ENCODE data around the gene BGLAP.

The BGLAP gene

DNA sequence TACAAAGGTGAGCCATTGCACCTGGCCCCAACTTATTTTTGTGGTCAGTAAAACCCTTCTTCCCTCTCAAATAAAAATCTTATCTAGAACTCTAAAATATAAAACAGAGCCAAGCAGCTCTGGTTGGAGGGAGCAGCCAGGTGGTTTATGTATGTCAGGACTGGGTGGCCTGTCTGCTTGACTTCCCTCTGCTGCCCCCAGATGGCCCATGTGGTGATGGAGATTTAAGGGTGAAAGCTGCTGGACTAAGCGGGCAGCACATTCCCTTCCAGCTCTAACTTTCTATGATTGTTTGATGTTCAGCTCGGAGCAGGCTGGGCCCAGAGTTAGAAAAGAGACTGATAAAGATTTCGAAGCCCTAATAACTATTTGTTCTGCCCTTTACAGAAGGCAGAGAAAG is 17.8 kb downstream of the BGLAP start:
- no peak for DNase-seq

DNA sequence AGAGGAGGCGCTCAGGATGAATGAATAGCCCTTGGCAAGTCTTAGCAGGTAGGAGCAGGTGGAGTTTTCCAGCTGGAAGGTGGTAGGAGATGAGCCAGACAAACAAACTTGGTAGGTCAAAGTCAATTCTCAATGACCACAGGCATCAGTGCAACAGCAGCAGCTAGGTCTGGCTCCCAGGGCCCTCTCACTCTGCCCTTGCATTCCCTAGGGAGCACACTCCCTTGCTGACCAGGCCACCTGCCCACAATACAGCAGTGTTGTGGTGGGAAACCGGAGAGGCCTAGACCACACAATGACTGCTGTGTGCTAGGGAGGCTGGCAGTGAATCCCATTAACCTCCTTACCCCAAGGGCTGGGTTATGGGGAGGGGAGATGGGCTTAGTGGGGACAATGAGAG is 18.9 kb downstream of the BGLAP start:
- no peak for DNase-seq

DNA sequence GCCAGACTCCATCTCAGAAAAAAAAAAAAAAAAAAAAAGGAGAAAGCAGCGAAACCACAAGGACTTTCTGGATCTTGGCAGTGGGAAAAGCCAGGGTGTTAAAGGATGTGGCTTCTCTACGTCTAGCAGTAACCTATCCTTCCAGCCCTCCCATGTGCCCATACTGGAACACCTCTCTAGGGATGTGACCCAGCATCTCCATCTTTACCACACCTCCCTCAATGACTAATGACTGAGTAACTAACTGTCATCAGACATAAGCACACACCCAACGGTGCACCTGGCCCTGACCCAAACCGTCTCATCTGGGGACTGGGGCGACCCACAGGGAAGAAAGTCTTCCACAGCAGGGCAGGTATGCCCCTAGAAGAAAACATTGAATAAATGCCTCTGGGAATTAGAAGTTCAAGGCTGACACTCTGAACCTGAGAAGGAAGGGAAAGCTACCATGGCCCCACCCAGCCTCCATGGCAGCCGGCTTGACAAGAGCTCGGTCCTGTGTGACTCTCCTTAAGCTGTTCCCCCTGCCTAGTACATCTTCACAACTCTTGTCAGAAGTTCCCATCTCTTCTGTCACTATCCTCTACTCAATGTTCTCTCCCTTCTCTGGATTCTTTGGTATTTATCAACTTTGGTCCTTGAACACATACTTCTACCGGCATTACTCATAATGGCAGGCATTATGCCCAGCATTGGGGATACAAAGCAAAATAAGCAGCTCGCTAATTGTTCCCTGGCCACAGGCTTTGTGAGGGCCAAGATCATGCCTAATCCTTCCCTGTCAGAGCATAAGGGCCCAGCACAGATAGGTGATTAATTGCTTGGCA is 20.7 kb downstream of the BGLAP start:
- DNase-seq: no peak

DNA sequence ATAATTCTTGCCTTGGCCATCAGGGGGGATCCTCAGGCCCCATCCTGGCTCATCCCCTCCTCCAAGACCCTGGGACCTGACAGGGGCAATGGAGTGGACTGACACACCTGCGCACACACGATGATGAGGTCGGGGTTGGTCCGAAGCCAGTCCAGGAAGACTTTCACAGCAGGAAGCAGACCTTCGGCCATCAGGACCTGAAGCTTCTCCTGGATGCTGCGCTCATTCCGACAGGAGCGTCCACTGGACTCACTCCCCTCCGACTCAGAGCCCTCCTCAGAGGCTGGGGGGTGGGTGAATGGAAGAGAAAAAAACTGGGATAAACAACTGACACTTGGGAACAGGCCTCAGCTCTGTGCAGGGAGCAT is 21.3 kb downstream of the BGLAP start:
- no peak for DNase-seq

DNA sequence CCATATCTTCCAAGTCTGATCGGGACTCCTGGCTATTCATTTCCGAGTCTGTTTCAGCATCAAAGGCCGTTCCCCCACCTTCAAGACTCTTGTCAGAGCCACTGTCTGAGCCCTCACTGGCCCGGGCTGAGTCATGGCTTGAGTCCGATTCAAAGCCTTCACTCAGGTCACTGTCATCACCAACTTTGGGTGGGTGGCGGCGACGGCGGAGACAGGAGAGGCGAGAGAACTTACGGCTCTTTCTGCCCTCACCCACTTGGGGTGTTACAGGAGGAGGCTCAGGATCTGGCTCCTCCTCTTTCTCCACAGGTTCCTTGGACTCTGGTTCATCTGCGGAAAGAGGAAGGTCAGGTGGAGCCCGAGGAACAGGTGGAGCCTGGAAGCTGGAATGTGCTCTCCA is 24.1 kb downstream of the BGLAP start:
- DNase-seq: no peak

DNA sequence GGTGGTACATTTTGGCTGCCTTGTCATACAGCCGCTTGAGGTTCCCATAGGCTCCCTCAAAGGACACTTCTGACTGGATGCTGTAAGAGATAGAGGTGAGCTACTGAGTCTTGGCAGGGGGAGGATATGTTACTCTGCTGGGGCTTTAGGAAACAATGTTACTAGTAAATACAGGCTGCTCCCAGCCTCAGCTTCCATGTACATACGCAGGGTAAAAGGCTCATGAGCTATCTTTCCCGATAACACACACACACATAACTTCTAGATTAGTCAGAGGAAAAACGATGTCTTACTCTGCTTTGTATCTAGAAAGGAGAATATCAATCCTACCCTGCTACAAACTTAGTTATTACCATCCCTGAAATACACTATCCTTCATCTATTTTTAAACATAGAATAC is 26.4 kb downstream of the BGLAP start:
- DNase-seq: no peak

DNA sequence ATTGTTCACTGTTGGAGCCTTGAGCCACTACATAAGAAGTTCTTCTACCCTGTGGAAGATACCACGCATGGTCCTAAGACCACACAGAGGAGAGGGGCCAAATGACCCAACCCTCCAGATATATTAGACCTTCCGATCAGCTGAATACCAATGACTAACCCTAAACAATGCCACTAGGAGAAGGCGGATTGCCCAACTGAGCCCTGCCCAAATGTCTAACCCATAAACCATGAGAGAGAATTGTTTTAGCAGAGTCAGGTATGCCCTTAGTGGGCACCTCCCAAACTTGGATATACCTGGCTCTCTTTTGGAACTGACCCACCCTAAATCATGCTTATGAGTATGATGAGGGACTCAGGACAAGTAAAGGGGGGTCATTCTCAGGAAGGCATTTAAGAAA is 28.3 kb downstream of the BGLAP start:
- no peak for DNase-seq

DNA sequence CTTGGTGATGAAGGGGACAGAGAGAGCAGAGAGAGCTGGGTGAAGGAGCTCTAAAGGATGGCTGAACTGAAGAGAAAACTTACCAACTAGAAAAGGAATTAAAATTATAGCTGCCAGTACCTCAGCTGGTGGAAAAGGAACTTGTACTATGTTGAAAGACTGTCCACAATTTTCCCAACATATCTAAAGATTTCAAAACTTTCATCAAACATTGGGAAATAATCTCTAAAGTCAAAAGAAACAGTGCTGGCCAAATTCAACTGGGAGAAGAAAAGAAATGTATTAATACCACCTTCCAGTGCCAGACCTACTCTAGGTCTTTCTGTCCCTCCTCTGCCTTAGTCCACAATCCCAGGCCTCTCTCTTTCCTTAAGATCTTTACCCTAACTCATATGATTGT is 34.5 kb downstream of the BGLAP start:
- no peak for DNase-seq

DNA sequence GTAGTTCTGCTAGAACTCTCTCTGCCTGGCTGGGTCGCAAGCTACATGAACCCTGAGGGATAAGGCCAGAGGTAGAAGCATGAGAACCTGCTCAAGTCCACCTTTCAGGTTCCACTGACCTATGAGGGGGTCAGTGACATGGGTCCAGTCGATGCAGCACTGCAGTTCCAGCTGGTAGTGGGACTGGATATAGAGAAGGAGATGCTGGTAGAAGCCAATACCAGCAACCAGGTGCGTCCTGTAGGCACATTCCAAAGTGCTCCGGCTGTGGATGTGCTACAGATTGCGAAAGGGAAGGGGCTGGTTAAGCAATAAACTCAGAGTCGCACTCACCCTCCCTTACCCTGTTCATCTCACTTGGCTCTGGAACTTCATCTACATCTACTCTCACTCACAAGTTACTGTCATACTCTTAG is 35.0 kb downstream of the BGLAP start:
- DNase-seq: no peak

DNA sequence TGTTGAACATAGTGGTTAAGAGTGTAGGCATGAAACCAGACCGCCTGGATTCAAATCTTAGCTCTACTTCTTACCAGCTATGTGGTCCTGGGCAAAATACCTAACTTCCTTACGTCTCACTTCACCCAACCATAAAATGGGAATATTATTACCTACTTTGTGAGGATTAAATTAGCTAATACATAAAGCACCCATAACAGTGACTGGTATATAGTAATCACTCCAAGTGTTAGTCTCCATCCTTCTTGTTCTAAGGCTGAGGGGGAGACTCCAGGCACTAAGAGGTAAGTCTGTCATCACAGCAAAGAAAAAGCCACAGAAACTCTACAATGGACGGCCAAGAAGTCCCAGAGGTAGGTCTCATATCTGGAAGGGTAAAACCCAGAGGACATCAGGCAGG is 37.9 kb downstream of the BGLAP start:
- DNase-seq: no peak

DNA sequence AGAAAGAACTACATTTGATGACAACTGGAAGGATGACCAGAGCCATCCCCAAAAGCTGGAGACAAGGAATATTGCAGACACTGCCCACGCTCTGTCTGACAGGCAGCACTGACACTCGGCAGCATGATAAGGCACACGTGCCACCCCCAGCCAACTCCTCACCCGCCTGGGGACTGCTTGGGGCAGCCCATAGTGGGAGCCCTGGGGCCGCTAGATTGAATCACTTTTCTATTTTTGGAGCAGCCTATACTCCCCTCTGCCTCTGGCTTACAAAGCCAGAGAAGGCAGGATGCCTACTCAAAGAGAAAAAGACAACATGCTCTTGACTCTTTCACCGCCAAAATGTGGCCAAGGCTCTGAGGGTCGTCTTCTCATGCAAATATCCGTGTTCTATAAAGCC is 39.3 kb downstream of the BGLAP start:
- DNase-seq: peak; percentile 88

DNA sequence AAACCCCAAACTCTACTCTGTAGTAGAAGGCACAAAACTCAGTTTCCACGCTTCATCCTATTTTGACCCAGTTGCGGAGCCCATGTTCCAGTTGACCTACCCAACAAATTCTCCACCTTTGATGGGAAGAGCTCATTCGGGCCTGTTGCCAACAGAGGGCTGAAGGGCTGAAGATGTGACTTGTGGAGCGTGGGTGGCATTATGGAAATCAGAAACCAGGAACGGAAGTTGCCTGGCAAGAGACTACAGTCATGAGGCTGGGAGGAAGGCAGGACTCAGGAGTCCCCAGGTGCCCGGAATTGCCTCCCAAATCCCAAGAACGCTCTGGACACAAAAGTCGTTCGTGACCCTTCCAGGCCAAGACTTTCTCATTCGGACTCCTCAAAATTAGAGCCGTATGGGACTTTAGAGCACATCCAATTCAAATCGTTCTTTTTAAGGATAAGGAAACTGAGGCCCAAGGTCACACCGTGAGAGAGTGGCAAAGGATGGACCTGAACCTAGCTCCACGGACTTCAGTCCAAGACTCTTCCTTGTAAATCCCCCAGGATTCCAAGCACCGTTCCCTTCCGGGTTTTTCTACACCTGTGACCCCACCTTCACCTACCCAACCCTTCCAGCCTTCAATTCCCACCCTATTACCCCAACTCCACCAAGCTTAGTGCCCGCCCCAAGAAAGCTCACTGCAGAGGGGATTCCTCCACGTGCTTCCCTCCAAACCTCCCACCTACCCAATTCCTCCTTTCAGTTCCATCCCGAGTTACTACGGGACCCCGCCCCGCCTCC is 39.9 kb downstream of the BGLAP start:
- peak; percentile 60 for DNase-seq

DNA sequence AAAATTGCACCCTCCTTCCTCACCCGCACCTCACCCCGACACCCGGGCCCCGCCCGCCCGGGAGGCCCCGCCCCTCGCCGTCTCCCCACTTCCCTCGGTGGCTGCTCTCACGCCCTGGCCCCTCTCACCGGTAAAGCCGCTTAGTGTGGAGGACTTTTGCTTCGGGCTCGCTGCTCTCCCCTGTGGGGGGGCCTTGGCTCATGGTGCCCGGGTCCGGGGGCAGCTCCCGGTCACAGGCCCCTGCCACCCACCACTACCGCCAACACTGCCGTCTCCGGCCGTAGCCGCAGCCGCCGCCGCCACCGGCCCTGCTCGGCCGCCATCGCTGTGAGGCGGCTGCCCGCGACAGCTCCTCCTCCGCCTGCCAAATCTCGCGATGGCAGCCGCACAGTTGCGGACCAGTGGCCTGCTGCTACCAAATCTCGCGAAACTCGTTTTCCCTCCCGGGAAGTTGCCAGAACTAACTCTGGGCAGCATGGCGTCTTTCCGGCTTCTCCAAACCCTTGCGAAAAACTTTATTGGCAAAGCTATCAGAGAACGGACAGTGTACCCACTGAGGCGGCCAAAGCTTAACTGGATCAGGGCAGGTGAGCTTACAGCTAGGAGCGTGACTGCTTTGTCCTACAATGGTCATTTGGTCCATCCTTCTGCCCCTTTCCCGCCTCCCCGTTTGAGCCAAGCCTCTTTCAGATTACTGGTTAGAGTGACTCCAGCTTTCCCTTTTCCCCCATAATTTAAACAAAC is 40.7 kb downstream of the BGLAP start, which contains the start of gene SMG5:
Gene SMG5 (minus strand): TSS at position 347 of the 744 bp plus-strand sequence. CDS start 145 bp downstream, at position 202.
- peak; percentile 99 for DNase-seq

DNA sequence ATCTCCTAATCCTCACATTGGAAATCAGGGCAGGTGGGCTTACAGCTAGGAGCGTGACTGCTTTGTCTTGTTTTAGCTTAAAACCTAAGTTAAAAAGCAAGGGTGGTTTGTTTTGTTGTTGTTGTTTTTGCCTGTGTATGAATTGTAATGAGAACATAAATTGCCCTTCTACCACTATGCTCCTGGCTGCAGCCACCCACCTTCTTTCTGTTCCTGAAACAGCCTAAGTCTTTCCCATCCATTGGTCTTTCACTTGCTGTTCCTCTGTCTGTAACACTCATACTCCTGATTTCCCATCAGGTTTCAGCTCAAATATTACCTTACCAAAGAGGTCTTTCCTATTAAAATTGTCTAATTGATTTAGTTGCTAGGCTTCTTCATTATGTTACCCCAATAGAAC is 41.5 kb downstream of the BGLAP start:
- no peak for DNase-seq

DNA sequence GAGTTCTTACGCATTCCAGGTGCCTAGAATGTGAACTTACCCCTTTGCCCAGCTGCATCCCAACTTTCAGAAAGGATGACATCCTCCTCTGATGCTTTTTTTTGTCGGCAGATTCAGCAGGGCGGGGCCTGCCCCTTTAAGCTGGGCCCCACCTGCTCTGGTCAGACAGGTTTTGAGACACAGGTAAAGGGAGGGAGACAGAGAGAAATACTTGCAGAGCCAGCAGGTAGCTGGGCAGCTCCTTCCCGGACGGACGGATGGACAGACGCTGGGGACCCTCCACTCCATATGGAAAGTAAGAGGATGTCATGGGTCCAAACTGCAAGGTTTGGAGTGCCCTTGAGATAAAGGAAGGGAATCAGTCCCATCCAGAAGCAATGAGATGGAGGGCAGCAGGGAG is 42.1 kb downstream of the BGLAP start, which contains the start of gene TMEM79:
Gene TMEM79 (plus strand): TSS at position 214 of the 400 bp plus-strand sequence. CDS start 902 bp downstream, outside the sequence.
- no peak for DNase-seq

DNA sequence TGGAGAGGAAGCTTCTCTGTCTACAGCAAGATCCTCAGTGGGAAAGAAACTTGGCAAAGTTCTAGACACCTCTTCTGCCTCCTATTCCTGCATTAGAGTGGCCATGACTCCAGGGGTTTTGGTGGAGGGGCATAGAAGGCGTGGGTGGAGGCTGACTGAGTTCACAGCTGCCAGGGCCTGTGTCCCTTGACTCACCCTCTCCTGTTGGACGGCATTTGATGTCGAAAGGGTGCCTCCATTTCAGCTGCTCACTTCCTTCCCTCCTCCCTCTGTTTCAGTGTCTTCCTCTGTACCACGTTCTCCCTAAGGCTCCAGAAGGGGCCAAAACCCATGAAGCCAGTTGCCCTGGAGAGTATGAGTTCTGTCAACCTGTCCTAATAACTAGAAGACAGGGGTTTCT is 42.8 kb downstream of the BGLAP start:
- DNase-seq: no peak

DNA sequence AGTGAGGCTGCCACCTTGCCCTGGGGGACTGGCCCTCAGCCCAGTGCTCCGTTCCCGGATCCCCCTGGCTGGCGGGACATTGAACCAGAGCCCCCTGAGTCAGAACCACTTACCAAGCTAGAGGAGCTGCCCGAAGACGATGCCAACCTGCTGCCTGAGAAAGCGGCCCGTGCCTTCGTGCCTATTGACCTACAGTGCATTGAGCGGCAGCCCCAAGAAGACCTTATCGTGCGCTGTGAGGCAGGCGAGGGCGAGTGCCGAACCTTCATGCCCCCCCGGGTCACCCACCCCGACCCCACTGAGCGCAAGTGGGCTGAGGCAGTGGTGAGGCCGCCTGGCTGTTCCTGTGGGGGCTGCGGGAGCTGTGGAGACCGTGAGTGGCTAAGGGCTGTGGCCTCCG is 43.5 kb downstream of the BGLAP start:
- no peak for DNase-seq

DNA sequence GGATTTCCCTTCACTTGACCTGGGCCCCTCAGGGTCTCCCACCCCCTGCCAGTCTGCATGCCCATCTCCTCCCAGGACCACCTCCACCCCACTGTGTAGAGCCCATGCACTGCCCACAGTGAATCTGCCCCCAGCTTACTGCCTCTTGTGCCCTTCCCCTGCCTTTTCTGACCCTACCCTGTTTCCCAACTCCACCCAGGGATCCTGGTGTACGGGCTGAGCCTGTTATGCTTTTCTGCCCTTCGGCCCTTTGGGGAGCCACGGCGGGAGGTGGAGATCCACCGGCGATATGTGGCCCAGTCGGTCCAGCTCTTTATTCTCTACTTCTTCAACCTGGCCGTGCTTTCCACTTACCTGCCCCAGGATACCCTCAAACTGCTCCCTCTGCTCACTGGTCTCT is 44.1 kb downstream of the BGLAP start:
- no peak for DNase-seq

DNA sequence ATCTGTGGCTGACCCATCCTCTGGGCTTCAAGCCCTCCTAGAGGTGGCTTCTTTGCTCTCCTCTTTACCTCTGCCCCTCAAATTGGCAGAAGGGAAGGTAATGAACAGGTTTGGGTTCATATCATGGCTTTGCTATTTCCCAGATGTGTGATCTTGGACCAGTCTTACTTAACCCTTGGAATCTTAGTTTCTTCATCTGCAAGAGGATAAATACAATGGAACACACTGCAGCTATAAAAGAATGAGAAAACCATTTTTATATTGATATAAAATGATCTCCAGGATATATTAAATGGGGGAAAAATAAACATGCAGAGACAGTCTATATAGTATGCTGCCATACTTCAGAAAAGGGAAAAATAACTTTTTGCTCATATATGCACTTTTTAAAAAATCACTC is 47.9 kb downstream of the BGLAP start:
- no peak for DNase-seq

DNA sequence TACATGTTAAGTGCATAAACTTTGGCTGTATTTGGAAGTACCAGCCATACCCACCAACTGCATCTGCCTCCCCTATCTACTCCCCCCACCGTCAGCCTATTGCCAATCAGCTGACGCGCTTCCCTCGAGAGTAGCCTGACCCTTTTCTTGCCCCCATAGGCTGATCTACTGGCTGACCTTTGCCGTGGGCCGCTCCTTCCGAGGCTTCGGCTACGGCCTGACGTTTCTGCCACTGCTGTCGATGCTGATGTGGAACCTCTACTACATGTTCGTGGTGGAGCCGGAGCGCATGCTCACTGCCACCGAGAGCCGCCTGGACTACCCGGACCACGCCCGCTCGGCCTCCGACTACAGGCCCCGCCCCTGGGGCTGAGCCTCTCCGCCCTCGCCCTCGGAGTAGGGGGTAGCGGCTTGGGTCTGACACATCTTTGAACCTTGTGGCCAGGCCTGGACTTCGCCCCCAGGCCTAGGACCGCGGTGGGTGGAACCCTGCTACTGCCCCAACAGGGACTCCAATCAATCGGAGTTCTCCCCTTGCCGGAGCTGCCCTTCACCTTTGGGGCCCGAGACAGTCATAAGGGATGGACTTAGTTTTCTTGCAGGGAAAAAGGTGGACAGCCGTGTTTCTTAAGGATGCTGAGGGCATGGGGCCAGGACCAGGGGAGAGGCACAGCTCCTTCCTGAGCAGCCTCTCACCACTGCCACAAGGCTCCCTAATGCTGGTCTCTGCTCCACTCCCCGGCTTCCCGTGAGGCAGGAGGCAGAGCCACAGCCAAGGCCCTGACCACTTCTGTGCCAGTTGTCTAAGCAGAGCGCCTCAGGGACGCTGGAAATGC is 49.5 kb downstream of the BGLAP start:
- no peak for DNase-seq
